GM12873 (cell line): Measurements from ENCODE around the gene TMC2.

Experiments used
- TF ChIP-seq, protein P1 (sequence below): IDR thresholded peaks from 2 replicates; pipeline ENCODE4 v1.5.1; 2012; ENCODE audit warnings: low read depth, mild to moderate bottlenecking, moderate library complexity, low read length, control low read depth; ENCODE audit not compliant: insufficient read depth; ENCODE audit errors: missing control alignments

The TMC2 gene

DNA sequence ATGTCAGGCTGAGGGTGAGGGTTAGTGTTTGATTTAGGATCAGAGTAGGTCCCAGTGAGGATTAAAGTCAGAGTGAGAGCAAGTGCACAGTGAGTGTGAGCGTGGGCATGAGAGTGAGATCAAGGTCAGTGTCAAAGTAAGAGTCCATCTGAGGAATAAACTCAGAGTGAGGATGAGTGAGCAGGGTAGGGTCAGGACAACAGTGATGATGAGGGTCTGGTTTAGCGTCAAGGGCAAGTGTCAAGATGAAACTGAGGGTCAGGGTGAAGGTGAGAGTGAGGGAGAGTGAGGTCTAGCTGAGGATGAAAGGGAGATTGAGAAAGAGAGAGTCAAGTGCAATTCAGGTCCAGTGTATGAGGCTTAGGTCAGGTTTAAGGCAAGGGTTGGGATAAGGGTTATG is 20.0 kb upstream of the TMC2 start:
- TF ChIP-seq, protein P1, sequence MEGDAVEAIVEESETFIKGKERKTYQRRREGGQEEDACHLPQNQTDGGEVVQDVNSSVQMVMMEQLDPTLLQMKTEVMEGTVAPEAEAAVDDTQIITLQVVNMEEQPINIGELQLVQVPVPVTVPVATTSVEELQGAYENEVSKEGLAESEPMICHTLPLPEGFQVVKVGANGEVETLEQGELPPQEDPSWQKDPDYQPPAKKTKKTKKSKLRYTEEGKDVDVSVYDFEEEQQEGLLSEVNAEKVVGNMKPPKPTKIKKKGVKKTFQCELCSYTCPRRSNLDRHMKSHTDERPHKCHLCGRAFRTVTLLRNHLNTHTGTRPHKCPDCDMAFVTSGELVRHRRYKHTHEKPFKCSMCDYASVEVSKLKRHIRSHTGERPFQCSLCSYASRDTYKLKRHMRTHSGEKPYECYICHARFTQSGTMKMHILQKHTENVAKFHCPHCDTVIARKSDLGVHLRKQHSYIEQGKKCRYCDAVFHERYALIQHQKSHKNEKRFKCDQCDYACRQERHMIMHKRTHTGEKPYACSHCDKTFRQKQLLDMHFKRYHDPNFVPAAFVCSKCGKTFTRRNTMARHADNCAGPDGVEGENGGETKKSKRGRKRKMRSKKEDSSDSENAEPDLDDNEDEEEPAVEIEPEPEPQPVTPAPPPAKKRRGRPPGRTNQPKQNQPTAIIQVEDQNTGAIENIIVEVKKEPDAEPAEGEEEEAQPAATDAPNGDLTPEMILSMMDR, result no peak

- TF ChIP-seq, protein P1, result no peak
These were observed 18.3 kb upstream of the TMC2 start for GRCh38 chr20:2518096-2518495.

- TF ChIP-seq, protein P1, result no peak
These were observed 17.8 kb upstream of the TMC2 start for GRCh38 chr20:2518558-2518957.

GRCh38 chr20:2519115-2519809 is 17.1 kb upstream of the TMC2 start:
- TF ChIP-seq, protein P1, result no peak

GRCh38 chr20:2520617-2521016 is 15.8 kb upstream of the TMC2 start:
- TF ChIP-seq, protein P1, result no peak

GRCh38 chr20:2521369-2522305 is 14.7 kb upstream of the TMC2 start:
- TF ChIP-seq, protein P1, result peak; percentile 90
